Right lobe of liver (tissue), 6 donors: ENCODE results near the gene KLHL8. TPM values are rescaled to one million over a fixed set of nuclear protein-coding genes. Genes with fewer than 3 reads are reported as not detected.

ENCODE experiments used
- ATAC-seq, 4 donors: fragments of 200-7000 bp; cut with Tn5 transposase; one replicate each; pipeline ENCODE4 v1.9.1; 2020; ENCODE audit warnings: mild to moderate bottlenecking in 4 of 4, moderate library complexity in 4 of 4
- DNase-seq, 3 donors: peaks; one replicate each; pipeline ENCODE4 v3.0.0-alpha.2; 2020
- H3K27ac ChIP-seq, 3 donors: fragments of 200-600 bp; one replicate each; pipeline ENCODE4 v1.8.0; 2022
- H3K27me3 ChIP-seq, 2 donors: fragments of 200-600 bp; one replicate each; pipeline ENCODE4 v1.8.0; 2022
- H3K36me3 ChIP-seq, 4 donors: fragments of 200-600 bp; sonication (generic) in 1 of 4; one replicate each; pipeline versions ENCODE4 v1.5.1 to v1.8.0; 2017 to 2022; ENCODE audit warnings: control low read depth in 1 of 4
- H3K4me1 ChIP-seq, 4 donors: fragments of 200-600 bp; sonication (generic) in 1 of 4; one replicate each; pipeline versions ENCODE4 v1.5.1 to v1.8.0; 2017 to 2022; ENCODE audit warnings: control low read depth in 1 of 4
- H3K4me3 ChIP-seq, 3 donors: fragments of 200-600 bp; one replicate each; pipeline ENCODE4 v1.8.0; 2022
- H3K9me3 ChIP-seq, 4 donors: fragments of 200-600 bp; sonication (generic) in 1 of 4; one replicate each; pipeline versions ENCODE4 v1.5.1 to v1.8.0; 2017 to 2022; ENCODE audit warnings: control low read depth in 1 of 4
- CTCF ChIP-seq, 4 donors: fragments of 200-600 bp in 3 of 4; fragments of 450-650 bp in 1 of 4; IDR thresholded peaks; one replicate each; pipeline versions ENCODE4 v1.5.1 to v1.8.0; 2016 to 2022; ENCODE audit warnings: antibody characterized with exemption in 4 of 4, mild to moderate bottlenecking in 2 of 4
- POLR2A ChIP-seq: fragments of 450-650 bp; IDR thresholded peaks from one replicate; pipeline ENCODE4 v1.6.1; 2017; ENCODE audit warnings: antibody characterized with exemption, mild to moderate bottlenecking
- WGBS: methylation state at CpG from one replicate; pipeline ENCODE4 v1.1.6; 2018; ENCODE audit warnings: low coverage, low lambda C conversion rate; ENCODE audit not compliant: insufficient coverage; ENCODE audit errors: missing lambda C conversion rate; 5-methylcytosine and 5-hydroxymethylcytosine counted together
- intact Hi-C, 2 donors: fragments of 100-400 bp; cut with DNase I; formaldehyde crosslinking; loops; one replicate each; pipeline versions ENCODE4 v1.11.2 to v1.14.1; 2022
- total RNA-seq, 6 experiments: library from RNA; depleted of rRNA in 2 of 6; stranded (reverse); fragments of >200 nt in 2 of 6; fragmentation: NEBNext Ultra II Directional in 3 of 6; extraction: Animal tissue kit (Norgen Biotek cat#: 25700) in 3 of 6; gene quantifications; one replicate each; pipeline versions ENCODE4 v1.1.0 to v1.2.4, GENCODE V29; 2016 to 2023
- donor health status: DM: no; HTN: yes; CAD: no.
- donor health status: DM: no; HTN: no; CAD: no.
- donor health status: DM: no; HTN: no; CAD: no.
- donor health status: DM: no; HTN: yes; CAD: no.
- donor health status: DM: no; HTN: yes; CAD: no.

The KLHL8 gene
- total RNA-seq, 6 experiments from 2014 or later: 5.5 to 9.6 (median 7.2) TPM

DNA sequence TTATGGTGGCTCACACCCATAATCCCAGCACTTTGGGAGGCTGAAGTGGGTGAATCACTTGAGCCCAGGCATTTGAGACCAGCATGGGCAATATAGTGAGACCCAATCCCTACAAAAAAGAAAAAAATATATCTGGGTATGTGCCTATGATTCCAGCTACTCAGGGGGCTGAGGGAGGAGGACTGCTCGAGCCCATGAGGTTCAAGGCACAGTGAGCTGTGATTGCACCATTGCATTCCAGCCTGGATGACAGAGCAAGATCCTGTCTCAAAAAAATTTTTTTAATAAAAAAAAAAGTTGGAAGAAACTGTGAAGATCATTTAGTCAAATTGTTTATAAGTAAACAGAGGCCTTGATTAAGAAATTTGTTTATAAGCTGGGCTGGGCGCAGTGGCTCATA, 39.7 kb downstream of the KLHL8 start:
- DNase-seq (no peak), ATAC-seq (no peak)
- H3K9me3 ChIP-seq: no peaks in the 10 kb centered on the region
- H3K4me1 ChIP-seq: no peaks in the 10 kb centered on the region
- intact Hi-C loops: no loop called here
- WGBS: 95% methylated on average over 2 of the region's 2 CpGs
- no peak for TF ChIP-seq CTCF (IDR thresholded peaks at IDR 0.05)
- no peak for TF ChIP-seq POLR2A
- H3K4me3 ChIP-seq: no peak overlapping the region
- H3K36me3 ChIP-seq: no peaks in the 10 kb centered on the region
- no peak overlapping the region for H3K27ac ChIP-seq
- no peaks in the 10 kb centered on the region for H3K27me3 ChIP-seq

- Histone ChIP-seq H3K36me3 (no peaks in the 10 kb centered on the region), H3K27me3 (no peaks in the 10 kb centered on the region), H3K9me3 (no peaks in the 10 kb centered on the region), H3K4me3 (no peak overlapping the region), H3K27ac (no peak overlapping the region), H3K4me1 (no peaks in the 10 kb centered on the region)
- 50% methylated on average over 1 of the region's 1 CpG for WGBS
- ATAC-seq: no peak
- no peak for TF ChIP-seq CTCF (IDR thresholded peaks at IDR 0.05)
- TF ChIP-seq POLR2A: no peak
- DNase-seq: no peak
- intact Hi-C loops: no loop called here
Measured at GRCh38 chr4:87179751-87180150, 40.7 kb downstream of the KLHL8 start.

DNA sequence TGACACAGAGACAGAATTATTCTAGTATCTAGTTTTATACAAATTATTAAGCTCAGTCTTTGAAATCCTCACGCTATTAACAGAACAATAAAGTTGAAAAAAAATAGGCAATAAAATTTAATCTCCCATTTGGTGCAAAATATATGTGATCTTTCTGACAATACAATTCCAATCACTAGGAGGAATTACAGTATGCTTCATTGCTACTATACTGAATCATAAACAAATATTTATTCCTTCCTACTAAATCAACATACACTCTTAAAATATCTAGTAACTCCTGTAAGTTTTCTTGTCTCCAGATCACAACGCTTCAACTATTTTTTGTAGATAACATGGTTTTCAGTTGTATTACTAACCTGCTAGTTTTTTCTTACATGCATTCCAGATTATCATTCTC, 45.7 kb downstream of the KLHL8 start:
- 100% methylated on average over 2 of the region's 2 CpGs for WGBS
- Histone ChIP-seq H3K4me3 (no peak overlapping the region), H3K27ac (no peak overlapping the region), H3K36me3 (no peaks in the 10 kb centered on the region), H3K27me3 (no peaks in the 10 kb centered on the region), H3K4me1 (no peaks in the 10 kb centered on the region), H3K9me3 (no peaks in the 10 kb centered on the region)
- no peak for ATAC-seq
- TF ChIP-seq CTCF (IDR thresholded peaks at IDR 0.05) (no peak), POLR2A (no peak)
- DNase-seq: no peak
- intact Hi-C loops: no loop called here

- TF ChIP-seq POLR2A: no peak
- no peak for TF ChIP-seq CTCF (IDR thresholded peaks at IDR 0.05)
- DNase-seq (no peak), ATAC-seq (no peak)
- whole genome bisulfite sequencing: 100% methylated on average over 2 of the region's 2 CpGs
- H3K27me3 ChIP-seq: no peaks in the 10 kb centered on the region
- no peaks in the 10 kb centered on the region for H3K36me3 ChIP-seq
- no peak overlapping the region for H3K4me3 ChIP-seq
- H3K4me1 ChIP-seq: no peaks in the 10 kb centered on the region
- intact Hi-C loops: no loop called here
- H3K27ac ChIP-seq: no peak overlapping the region
- H3K9me3 ChIP-seq: no peaks in the 10 kb centered on the region
Measured at GRCh38 chr4:87171944-87172343, 48.5 kb downstream of the KLHL8 start.

- DNase-seq (no peak), ATAC-seq (no peak)
- Histone ChIP-seq H3K27me3 (no peaks in the 10 kb centered on the region), H3K4me1 (peaks cover 0 to 5% (median 0%) of the 10 kb centered on the region in 4 donors), H3K4me3 (no peak overlapping the region), H3K9me3 (no peaks in the 10 kb centered on the region), H3K27ac (peak overlapping the region in 1 of 3 donors; percentile 4), H3K36me3 (no peaks in the 10 kb centered on the region)
- WGBS: 74% methylated on average over 2 of the region's 3 CpGs
- intact Hi-C loops: no loop called here
- TF ChIP-seq CTCF (IDR thresholded peaks at IDR 0.05) (no peak), POLR2A (no peak)
Measured at GRCh38 chr4:87166296-87166854, 54.0 kb downstream of the KLHL8 start.
